Esophagus muscularis mucosa (tissue), 4 donors: Measurements from ENCODE around the gene PLPPR1. TPM values are rescaled to one million over a fixed set of nuclear protein-coding genes. Genes with fewer than 3 reads are reported as not detected.

Experiments
- DNase-seq: peaks from one replicate; pipeline ENCODE4 v3.0.0-alpha.2; 2017; ENCODE audit errors: extremely low spot score
- H3K27ac ChIP-seq, 4 donors: fragments of 200-600 bp; sonication (generic); replicated peaks in 1 of 4; 1 replicate in 3 of 4; 2 replicates in 1 of 4; pipeline ENCODE4 v1.5.1; 2016 to 2019; ENCODE audit warnings: mild to moderate bottlenecking in 1 of 4
- H3K27me3 ChIP-seq, 4 donors: fragments of 200-600 bp; sonication (generic); one replicate each; pipeline versions ENCODE4 v1.5.1 to v1.6.0; 2016 to 2019
- H3K36me3 ChIP-seq, 4 donors: fragments of 200-600 bp; sonication (generic); one replicate each; pipeline ENCODE4 v1.5.1; 2016 to 2019
- H3K4me1 ChIP-seq, 4 donors: fragments of 200-600 bp; sonication (generic); one replicate each; pipeline ENCODE4 v1.5.1; 2016 to 2019
- H3K4me3 ChIP-seq, 4 donors: fragments of 200-600 bp; sonication (generic); 1 replicate in 2 of 4; 2 replicates in 2 of 4; pipeline ENCODE4 v1.5.1; 2016 to 2019; ENCODE audit warnings: mild to moderate bottlenecking in 4 of 4, moderate library complexity in 1 of 4
- H3K9me3 ChIP-seq, 4 donors: fragments of 200-600 bp; sonication (generic); 1 replicate in 3 of 4; 2 replicates in 1 of 4; pipeline ENCODE4 v1.5.1; 2016 to 2019
- EP300 ChIP-seq: sonication (generic); formaldehyde crosslinking; IDR thresholded peaks from one replicate; pipeline ENCODE4 v1.6.1; 2017; ENCODE audit warnings: antibody characterized with exemption
- POLR2A ChIP-seq: fragments of 450-650 bp; IDR thresholded peaks from one replicate; pipeline ENCODE4 v1.6.1; 2017; ENCODE audit warnings: antibody characterized with exemption, moderate library complexity, mild to moderate bottlenecking, low read depth
- POLR2AphosphoS5 ChIP-seq, 2 donors: sonication (generic); formaldehyde crosslinking; IDR thresholded peaks; one replicate each; pipeline ENCODE4 v1.6.1; 2017; ENCODE audit warnings: antibody characterized with exemption in 2 of 2
- WGBS: methylation state at CpG from one replicate; pipeline ENCODE4 v1.1.5; 2018; 5-methylcytosine and 5-hydroxymethylcytosine counted together
- intact Hi-C: fragments of 100-400 bp; cut with DNase I; formaldehyde crosslinking; loops from one replicate; pipeline ENCODE4 v1.15.1; 2023
- total RNA-seq, 4 donors: library from RNA; depleted of rRNA; stranded (reverse); fragments of >200 nt; gene quantifications; one replicate each; pipeline versions ENCODE4 v1.1.0 to v1.2.1, GENCODE V29; 2016
- TF ChIP-seq, protein P1 (sequence below), 3 experiments: fragments of 200-600 bp in 2 of 3; fragments of 450-650 bp in 1 of 3; sonication (generic) in 2 of 3; IDR thresholded peaks; one replicate each; pipeline ENCODE4 v1.5.1; 2017 to 2019; ENCODE audit warnings: antibody characterized with exemption in 3 of 3, mild to moderate bottlenecking in 2 of 3, moderate library complexity in 1 of 3

PLPPR1 gene
- total RNA-seq, 4 donors from 2014 or later: 0.19 to 0.99 (median 0.29) TPM; not detected in 1

GRCh38 chr9:101054657-101055056 lies 26.1 kb downstream of the PLPPR1 start:
- Histone ChIP-seq H3K4me3 (no peak overlapping the region), H3K27me3 (no peaks in the 10 kb centered on the region), H3K27ac (no peak overlapping the region), H3K4me1 (no peaks in the 10 kb centered on the region), H3K9me3 (no peaks in the 10 kb centered on the region), H3K36me3 (no peaks in the 10 kb centered on the region)
- intact Hi-C loops: no loop called here
- WGBS: 48% methylated on average over 8 of the region's 8 CpGs
- DNase-seq: no peak
- TF ChIP-seq, protein P1, sequence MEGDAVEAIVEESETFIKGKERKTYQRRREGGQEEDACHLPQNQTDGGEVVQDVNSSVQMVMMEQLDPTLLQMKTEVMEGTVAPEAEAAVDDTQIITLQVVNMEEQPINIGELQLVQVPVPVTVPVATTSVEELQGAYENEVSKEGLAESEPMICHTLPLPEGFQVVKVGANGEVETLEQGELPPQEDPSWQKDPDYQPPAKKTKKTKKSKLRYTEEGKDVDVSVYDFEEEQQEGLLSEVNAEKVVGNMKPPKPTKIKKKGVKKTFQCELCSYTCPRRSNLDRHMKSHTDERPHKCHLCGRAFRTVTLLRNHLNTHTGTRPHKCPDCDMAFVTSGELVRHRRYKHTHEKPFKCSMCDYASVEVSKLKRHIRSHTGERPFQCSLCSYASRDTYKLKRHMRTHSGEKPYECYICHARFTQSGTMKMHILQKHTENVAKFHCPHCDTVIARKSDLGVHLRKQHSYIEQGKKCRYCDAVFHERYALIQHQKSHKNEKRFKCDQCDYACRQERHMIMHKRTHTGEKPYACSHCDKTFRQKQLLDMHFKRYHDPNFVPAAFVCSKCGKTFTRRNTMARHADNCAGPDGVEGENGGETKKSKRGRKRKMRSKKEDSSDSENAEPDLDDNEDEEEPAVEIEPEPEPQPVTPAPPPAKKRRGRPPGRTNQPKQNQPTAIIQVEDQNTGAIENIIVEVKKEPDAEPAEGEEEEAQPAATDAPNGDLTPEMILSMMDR (IDR thresholded peaks at IDR 0.05): no peak
- TF ChIP-seq POLR2AphosphoS5 (IDR thresholded peaks at IDR 0.05): no peak
- TF ChIP-seq EP300: no peak
- TF ChIP-seq POLR2A: no peak

GRCh38 chr9:101055516-101055915 lies 27.0 kb downstream of the PLPPR1 start:
- intact Hi-C loops: no loop called here
- Histone ChIP-seq H3K27me3 (no peaks in the 10 kb centered on the region), H3K27ac (no peak overlapping the region), H3K9me3 (no peaks in the 10 kb centered on the region), H3K4me3 (no peak overlapping the region), H3K36me3 (no peaks in the 10 kb centered on the region), H3K4me1 (no peaks in the 10 kb centered on the region)
- TF ChIP-seq, protein P1 (IDR thresholded peaks at IDR 0.05): no peak
- TF ChIP-seq POLR2AphosphoS5 (IDR thresholded peaks at IDR 0.05) (no peak), POLR2A (no peak), EP300 (no peak)
- no peak for DNase-seq
- WGBS: 81% methylated on average over 3 of the region's 3 CpGs

- no peak for DNase-seq
- Histone ChIP-seq H3K4me3 (no peak overlapping the region), H3K27me3 (no peaks in the 10 kb centered on the region), H3K9me3 (no peaks in the 10 kb centered on the region), H3K4me1 (no peaks in the 10 kb centered on the region), H3K36me3 (no peaks in the 10 kb centered on the region), H3K27ac (no peak overlapping the region)
- TF ChIP-seq, protein P1 (IDR thresholded peaks at IDR 0.05): no peak
- TF ChIP-seq POLR2AphosphoS5 (IDR thresholded peaks at IDR 0.05) (no peak), POLR2A (no peak), EP300 (no peak)
- intact Hi-C loops: no loop called here
- 50% methylated on average over 1 of the region's 1 CpG for WGBS
Measured at GRCh38 chr9:101062686-101063085, 34.2 kb downstream of the PLPPR1 start.

DNA sequence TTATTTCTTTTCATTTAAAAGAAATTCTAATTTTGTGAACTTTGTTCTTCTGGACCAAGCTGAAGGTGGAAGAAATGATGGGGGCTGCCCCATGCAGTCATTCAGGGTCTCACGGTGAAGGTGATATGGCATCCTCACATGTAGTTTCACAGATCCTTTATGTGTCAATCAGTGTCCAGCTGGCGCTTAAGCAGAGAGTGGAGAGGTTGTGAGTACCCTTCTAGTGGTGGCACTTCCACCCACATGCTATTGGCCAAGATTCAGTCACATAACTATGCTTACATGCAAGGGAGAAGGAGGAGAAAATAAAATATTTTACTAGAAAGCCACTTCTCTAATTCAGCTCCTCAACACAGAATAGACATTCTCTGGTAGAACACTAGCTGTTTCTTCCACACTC lies 34.7 kb downstream of the PLPPR1 start:
- H3K4me1 ChIP-seq: no peaks in the 10 kb centered on the region
- TF ChIP-seq EP300 (no peak), POLR2AphosphoS5 (IDR thresholded peaks at IDR 0.05) (no peak), POLR2A (no peak)
- TF ChIP-seq, protein P1 (IDR thresholded peaks at IDR 0.05): no peak
- intact Hi-C loops: no loop called here
- no peak for DNase-seq
- 86% methylated on average over 2 of the region's 2 CpGs for WGBS
- no peaks in the 10 kb centered on the region for H3K9me3 ChIP-seq
- H3K4me3 ChIP-seq: no peak overlapping the region
- no peaks in the 10 kb centered on the region for H3K27me3 ChIP-seq
- no peak overlapping the region for H3K27ac ChIP-seq
- H3K36me3 ChIP-seq: no peaks in the 10 kb centered on the region

DNA sequence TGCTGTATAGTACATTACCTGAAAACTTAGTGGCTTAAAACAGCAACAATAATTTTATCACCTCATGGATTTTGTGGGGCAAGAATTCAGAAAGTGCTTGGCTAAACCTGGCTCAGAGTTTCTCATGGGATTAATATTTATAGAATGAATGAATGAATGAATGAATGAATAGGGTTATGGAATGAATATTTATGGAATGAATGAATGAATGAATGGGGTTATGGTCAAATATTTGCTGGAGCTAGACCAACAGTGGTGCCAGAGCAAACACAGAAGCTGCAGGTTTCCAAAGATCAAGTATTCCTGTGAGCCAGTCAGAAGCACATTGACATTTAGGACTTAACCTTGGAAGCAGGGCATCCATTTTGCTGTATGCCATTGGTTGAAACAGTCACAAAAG lies 35.7 kb downstream of the PLPPR1 start:
- no peak overlapping the region for H3K4me3 ChIP-seq
- no peaks in the 10 kb centered on the region for H3K27me3 ChIP-seq
- no peaks in the 10 kb centered on the region for H3K9me3 ChIP-seq
- H3K27ac ChIP-seq: no peak overlapping the region
- H3K36me3 ChIP-seq: no peaks in the 10 kb centered on the region
- no peaks in the 10 kb centered on the region for H3K4me1 ChIP-seq
- intact Hi-C loops: no loop called here
- DNase-seq: no peak
- TF ChIP-seq, protein P1 (IDR thresholded peaks at IDR 0.05): no peak
- TF ChIP-seq EP300 (no peak), POLR2A (no peak), POLR2AphosphoS5 (IDR thresholded peaks at IDR 0.05) (no peak)
